NB4 (cell line): ENCODE data around the gene MYO18A.

Source experiments
- MYC ChIP-seq: IDR thresholded peaks from 2 replicates; pipeline ENCODE4 v1.6.1; 2011; ENCODE audit warnings: low read depth, low read length
- POLR2A ChIP-seq: IDR thresholded peaks from 2 replicates; pipeline ENCODE4 v1.6.1; 2011; ENCODE audit warnings: mild to moderate bottlenecking; ENCODE audit not compliant: insufficient read length; ENCODE audit errors: extremely low read depth
- TF ChIP-seq, protein P1 (sequence below): IDR thresholded peaks from one replicate; pipeline ENCODE4 v1.5.1; 2012; ENCODE audit warnings: low read depth, low read length
- TF ChIP-seq, protein P2 (sequence below): IDR thresholded peaks from 2 replicates; pipeline ENCODE4 v1.6.1; 2011; ENCODE audit warnings: low read depth, low read length

GRCh38 chr17:29215174-29215573, 35.0 kb upstream of the MYO18A start:
- TF ChIP-seq, protein P1, sequence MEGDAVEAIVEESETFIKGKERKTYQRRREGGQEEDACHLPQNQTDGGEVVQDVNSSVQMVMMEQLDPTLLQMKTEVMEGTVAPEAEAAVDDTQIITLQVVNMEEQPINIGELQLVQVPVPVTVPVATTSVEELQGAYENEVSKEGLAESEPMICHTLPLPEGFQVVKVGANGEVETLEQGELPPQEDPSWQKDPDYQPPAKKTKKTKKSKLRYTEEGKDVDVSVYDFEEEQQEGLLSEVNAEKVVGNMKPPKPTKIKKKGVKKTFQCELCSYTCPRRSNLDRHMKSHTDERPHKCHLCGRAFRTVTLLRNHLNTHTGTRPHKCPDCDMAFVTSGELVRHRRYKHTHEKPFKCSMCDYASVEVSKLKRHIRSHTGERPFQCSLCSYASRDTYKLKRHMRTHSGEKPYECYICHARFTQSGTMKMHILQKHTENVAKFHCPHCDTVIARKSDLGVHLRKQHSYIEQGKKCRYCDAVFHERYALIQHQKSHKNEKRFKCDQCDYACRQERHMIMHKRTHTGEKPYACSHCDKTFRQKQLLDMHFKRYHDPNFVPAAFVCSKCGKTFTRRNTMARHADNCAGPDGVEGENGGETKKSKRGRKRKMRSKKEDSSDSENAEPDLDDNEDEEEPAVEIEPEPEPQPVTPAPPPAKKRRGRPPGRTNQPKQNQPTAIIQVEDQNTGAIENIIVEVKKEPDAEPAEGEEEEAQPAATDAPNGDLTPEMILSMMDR: no peak
- TF ChIP-seq, protein P2, sequence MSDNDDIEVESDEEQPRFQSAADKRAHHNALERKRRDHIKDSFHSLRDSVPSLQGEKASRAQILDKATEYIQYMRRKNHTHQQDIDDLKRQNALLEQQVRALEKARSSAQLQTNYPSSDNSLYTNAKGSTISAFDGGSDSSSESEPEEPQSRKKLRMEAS: no peak
- TF ChIP-seq POLR2A (no peak), MYC (no peak)
